Liver (tissue), 3 donors: ENCODE measurements around the gene PLG.
A peak's percentile ranks its signal among the peaks of the same experiment; 100 is the strongest.

ENCODE experiments used
- EGR1 ChIP-seq, 2 donors: IDR thresholded peaks; 2 replicates each; pipeline ENCODE4 v1.6.1; 2016 to 2018; ENCODE audit warnings: antibody characterized with exemption in 2 of 2, low read depth in 2 of 2
- FOXA1 ChIP-seq: IDR thresholded peaks from 2 replicates; pipeline ENCODE4 v1.6.1; 2016; ENCODE audit warnings: antibody characterized with exemption
- GABPA ChIP-seq, 2 donors: IDR thresholded peaks in 1 of 2; conservative IDR thresholded peaks in 1 of 2; 2 replicates each; pipeline ENCODE4 v1.6.1; 2016; ENCODE audit warnings: antibody characterized with exemption in 2 of 2, mild to moderate bottlenecking in 1 of 2, moderate library complexity in 1 of 2
- JUND ChIP-seq, 2 donors: IDR thresholded peaks; 2 replicates each; pipeline ENCODE4 v1.6.1; 2016; ENCODE audit warnings: antibody characterized with exemption in 2 of 2
- TAF1 ChIP-seq: conservative IDR thresholded peaks from 2 replicates; pipeline ENCODE4 v1.6.1; 2016; ENCODE audit warnings: antibody characterized with exemption, mild to moderate bottlenecking
- YY1 ChIP-seq: IDR thresholded peaks from 2 replicates; pipeline ENCODE4 v1.6.1; 2016; ENCODE audit warnings: antibody characterized with exemption, mild to moderate bottlenecking
- TF ChIP-seq, protein P1 (sequence below): fragments of 150-350 bp; IDR thresholded peaks from 2 replicates; pipeline ENCODE4 v1.5.1; 2017; ENCODE audit warnings: improper control_type of control experiment, low read depth, low read length; ENCODE audit not compliant: missing input control
- TF ChIP-seq, protein P2 (sequence below): IDR thresholded peaks from 2 replicates; pipeline ENCODE4 v1.6.1; 2016; ENCODE audit warnings: antibody characterized with exemption
- TF ChIP-seq, protein P3 (sequence below): IDR thresholded peaks from 2 replicates; pipeline ENCODE4 v1.6.1; 2016; ENCODE audit warnings: antibody characterized with exemption, mild to moderate bottlenecking
- TF ChIP-seq, protein P4 (sequence below): IDR thresholded peaks from 2 replicates; pipeline ENCODE4 v1.6.1; 2016; ENCODE audit warnings: antibody characterized with exemption
- donor health status: healthy.
- donor health status: healthy.

DNA sequence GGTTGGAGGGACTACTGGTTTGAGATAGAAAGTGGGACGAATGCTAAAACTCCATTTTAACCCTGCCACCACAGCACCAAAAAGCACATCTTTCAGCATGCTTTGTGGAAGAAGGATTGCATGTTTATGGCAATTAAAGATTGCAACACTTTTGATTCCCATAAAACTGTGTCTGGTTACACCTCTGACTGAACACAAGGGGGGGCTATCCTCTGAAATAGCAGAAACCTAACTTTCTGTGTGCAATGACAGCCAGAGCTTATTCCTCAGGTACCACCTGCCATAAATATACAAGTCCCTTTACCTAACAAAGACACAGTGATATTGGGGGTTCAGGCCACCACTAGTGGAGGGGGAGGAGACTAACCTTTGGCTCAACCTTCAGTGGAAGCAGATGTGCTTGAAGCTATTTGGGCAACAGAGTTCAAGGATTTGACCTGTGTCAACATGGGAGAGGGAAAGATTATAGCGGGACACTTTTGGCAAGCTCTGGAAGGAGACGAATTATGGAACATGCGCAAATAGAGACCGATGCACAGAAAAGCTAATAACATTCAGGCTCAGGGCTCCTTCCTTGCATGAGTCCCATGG is 9.6 kb upstream of the PLG start:
- TF ChIP-seq, protein P1, sequence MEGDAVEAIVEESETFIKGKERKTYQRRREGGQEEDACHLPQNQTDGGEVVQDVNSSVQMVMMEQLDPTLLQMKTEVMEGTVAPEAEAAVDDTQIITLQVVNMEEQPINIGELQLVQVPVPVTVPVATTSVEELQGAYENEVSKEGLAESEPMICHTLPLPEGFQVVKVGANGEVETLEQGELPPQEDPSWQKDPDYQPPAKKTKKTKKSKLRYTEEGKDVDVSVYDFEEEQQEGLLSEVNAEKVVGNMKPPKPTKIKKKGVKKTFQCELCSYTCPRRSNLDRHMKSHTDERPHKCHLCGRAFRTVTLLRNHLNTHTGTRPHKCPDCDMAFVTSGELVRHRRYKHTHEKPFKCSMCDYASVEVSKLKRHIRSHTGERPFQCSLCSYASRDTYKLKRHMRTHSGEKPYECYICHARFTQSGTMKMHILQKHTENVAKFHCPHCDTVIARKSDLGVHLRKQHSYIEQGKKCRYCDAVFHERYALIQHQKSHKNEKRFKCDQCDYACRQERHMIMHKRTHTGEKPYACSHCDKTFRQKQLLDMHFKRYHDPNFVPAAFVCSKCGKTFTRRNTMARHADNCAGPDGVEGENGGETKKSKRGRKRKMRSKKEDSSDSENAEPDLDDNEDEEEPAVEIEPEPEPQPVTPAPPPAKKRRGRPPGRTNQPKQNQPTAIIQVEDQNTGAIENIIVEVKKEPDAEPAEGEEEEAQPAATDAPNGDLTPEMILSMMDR: peak; percentile 49
- TF ChIP-seq YY1: peak; percentile 72
- TF ChIP-seq, protein P2, sequence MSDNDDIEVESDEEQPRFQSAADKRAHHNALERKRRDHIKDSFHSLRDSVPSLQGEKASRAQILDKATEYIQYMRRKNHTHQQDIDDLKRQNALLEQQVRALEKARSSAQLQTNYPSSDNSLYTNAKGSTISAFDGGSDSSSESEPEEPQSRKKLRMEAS: peak; percentile 59
- TF ChIP-seq, protein P3, sequence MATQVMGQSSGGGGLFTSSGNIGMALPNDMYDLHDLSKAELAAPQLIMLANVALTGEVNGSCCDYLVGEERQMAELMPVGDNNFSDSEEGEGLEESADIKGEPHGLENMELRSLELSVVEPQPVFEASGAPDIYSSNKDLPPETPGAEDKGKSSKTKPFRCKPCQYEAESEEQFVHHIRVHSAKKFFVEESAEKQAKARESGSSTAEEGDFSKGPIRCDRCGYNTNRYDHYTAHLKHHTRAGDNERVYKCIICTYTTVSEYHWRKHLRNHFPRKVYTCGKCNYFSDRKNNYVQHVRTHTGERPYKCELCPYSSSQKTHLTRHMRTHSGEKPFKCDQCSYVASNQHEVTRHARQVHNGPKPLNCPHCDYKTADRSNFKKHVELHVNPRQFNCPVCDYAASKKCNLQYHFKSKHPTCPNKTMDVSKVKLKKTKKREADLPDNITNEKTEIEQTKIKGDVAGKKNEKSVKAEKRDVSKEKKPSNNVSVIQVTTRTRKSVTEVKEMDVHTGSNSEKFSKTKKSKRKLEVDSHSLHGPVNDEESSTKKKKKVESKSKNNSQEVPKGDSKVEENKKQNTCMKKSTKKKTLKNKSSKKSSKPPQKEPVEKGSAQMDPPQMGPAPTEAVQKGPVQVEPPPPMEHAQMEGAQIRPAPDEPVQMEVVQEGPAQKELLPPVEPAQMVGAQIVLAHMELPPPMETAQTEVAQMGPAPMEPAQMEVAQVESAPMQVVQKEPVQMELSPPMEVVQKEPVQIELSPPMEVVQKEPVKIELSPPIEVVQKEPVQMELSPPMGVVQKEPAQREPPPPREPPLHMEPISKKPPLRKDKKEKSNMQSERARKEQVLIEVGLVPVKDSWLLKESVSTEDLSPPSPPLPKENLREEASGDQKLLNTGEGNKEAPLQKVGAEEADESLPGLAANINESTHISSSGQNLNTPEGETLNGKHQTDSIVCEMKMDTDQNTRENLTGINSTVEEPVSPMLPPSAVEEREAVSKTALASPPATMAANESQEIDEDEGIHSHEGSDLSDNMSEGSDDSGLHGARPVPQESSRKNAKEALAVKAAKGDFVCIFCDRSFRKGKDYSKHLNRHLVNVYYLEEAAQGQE: no peak
- TF ChIP-seq TAF1: no peak
- TF ChIP-seq FOXA1: peak; percentile 79
- peak in 1 of 2 donors; percentile 47 for TF ChIP-seq JUND (IDR thresholded peaks at IDR 0.05)
- TF ChIP-seq GABPA (IDR thresholded peaks at IDR 0.05 in 1 of 2, conservative IDR thresholded peaks at IDR 0.05 in 1 of 2): no peak
- TF ChIP-seq, protein P4, sequence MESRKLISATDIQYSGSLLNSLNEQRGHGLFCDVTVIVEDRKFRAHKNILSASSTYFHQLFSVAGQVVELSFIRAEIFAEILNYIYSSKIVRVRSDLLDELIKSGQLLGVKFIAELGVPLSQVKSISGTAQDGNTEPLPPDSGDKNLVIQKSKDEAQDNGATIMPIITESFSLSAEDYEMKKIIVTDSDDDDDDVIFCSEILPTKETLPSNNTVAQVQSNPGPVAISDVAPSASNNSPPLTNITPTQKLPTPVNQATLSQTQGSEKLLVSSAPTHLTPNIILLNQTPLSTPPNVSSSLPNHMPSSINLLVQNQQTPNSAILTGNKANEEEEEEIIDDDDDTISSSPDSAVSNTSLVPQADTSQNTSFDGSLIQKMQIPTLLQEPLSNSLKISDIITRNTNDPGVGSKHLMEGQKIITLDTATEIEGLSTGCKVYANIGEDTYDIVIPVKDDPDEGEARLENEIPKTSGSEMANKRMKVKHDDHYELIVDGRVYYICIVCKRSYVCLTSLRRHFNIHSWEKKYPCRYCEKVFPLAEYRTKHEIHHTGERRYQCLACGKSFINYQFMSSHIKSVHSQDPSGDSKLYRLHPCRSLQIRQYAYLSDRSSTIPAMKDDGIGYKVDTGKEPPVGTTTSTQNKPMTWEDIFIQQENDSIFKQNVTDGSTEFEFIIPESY: peak; percentile 40
- TF ChIP-seq EGR1 (IDR thresholded peaks at IDR 0.05; ENCODE audit: low read depth in 2 of 2): no peak
